NCI-H1417 (cell line): ENCODE measurements around the gene IL17REL.

Source experiments
- DNase-seq, 3 experiments: peaks; one replicate each; lab custom pipeline; 2025; lab: John Stamatoyannopoulos, UW

The IL17REL gene

GRCh38 chr22:50022171-50022819, 9.7 kb upstream of the IL17REL start:
- DNase-seq: no peak

GRCh38 chr22:50020606-50021005, 8.0 kb upstream of the IL17REL start:
- DNase-seq: no peak

GRCh38 chr22:50019316-50019715, 6.8 kb upstream of the IL17REL start:
- no peak for DNase-seq

GRCh38 chr22:50018608-50019285, 6.2 kb upstream of the IL17REL start:
- DNase-seq: no peak

- no peak for DNase-seq
These were observed 5.2 kb upstream of the IL17REL start for GRCh38 chr22:50017701-50018224.

- no peak for DNase-seq
These were observed 4.6 kb upstream of the IL17REL start for GRCh38 chr22:50016988-50017700.

- DNase-seq: no peak
These were observed 3.9 kb upstream of the IL17REL start for GRCh38 chr22:50016308-50016987.

GRCh38 chr22:50015451-50016307, 3.1 kb upstream of the IL17REL start:
- no peak for DNase-seq

- peak in 2 of 3 experiments; percentile 3 to 25 for DNase-seq
These were observed 2.3 kb upstream of the IL17REL start for GRCh38 chr22:50014655-50015401.

- no peak for DNase-seq
These were observed 1.5 kb upstream of the IL17REL start for GRCh38 chr22:50014053-50014501.

GRCh38 chr22:50011447-50012210, 936 bp downstream of the IL17REL start:
- DNase-seq: peak in 1 of 3 experiments; percentile 2

GRCh38 chr22:50010676-50011446, 1.7 kb downstream of the IL17REL start:
- DNase-seq: no peak

GRCh38 chr22:50009765-50010675, 2.5 kb downstream of the IL17REL start:
- no peak for DNase-seq

GRCh38 chr22:50009251-50009650, 3.3 kb downstream of the IL17REL start:
- DNase-seq: no peak

GRCh38 chr22:50008151-50009040, 4.2 kb downstream of the IL17REL start:
- peak; percentile 24 to 87 (median 69) for DNase-seq

GRCh38 chr22:50007057-50007511, 5.5 kb downstream of the IL17REL start:
- DNase-seq: peak in 1 of 3 experiments; percentile 12

- no peak for DNase-seq
These were observed 7.6 kb downstream of the IL17REL start for GRCh38 chr22:50004918-50005317.
